ENCODE measurements around the gene SYNGR2.

The SYNGR2 gene

GRCh38 chr17:78173097-78173715 is 4.8 kb downstream of the SYNGR2 start:
- Histone ChIP-seq H3K4me3 (ENCODE audit: low read depth in 1 of 5, low read length in 5 of 5) (no peak overlapping the region), H3K9ac (ENCODE audit: low read length in 5 of 5) (no peak overlapping the region)

GRCh38 chr17:78174346-78174869 is 6.0 kb downstream of the SYNGR2 start:
- H3K27ac ChIP-seq (ENCODE audit: low read depth, low read length): peak overlapping the region; percentile 79
- H3K9me3 ChIP-seq (ENCODE audit: control insufficient read depth in 5 of 5, low read length in 5 of 5): no peaks in the 10 kb centered on the region
- peaks cover 0 to 25% (median 19%) of the 10 kb centered on the region in 5 donors for H3K36me3 ChIP-seq (ENCODE audit: control insufficient read depth in 5 of 5, insufficient read depth in 5 of 5, low read length in 5 of 5)
- peaks cover 13 to 70% (median 53%) of the 10 kb centered on the region in 5 donors for H3K4me1 ChIP-seq (ENCODE audit: control insufficient read depth in 5 of 5, insufficient read depth in 5 of 5, low read length in 5 of 5)
- no peaks in the 10 kb centered on the region for H3K27me3 ChIP-seq (ENCODE audit: control insufficient read depth in 5 of 5, insufficient read depth in 4 of 5, low read length in 5 of 5)
- H3K9ac ChIP-seq (ENCODE audit: low read length in 5 of 5): peak overlapping the region in 3 of 5 donors; percentile 42 to 68 (median 59)
- no peak overlapping the region for H3K4me3 ChIP-seq (ENCODE audit: low read depth in 1 of 5, low read length in 5 of 5)

More at GRCh38 chr17:78173097-78173715, 4.8 kb downstream of the SYNGR2 start:
- H3K4me1 ChIP-seq (ENCODE audit: control insufficient read depth in 5 of 5, insufficient read depth in 5 of 5, low read length in 5 of 5): peaks cover 13 to 77% (median 59%) of the 10 kb centered on the region in 5 donors
- no peaks in the 10 kb centered on the region for H3K9me3 ChIP-seq (ENCODE audit: control insufficient read depth in 5 of 5, low read length in 5 of 5)
- H3K27me3 ChIP-seq (ENCODE audit: control insufficient read depth in 5 of 5, insufficient read depth in 4 of 5, low read length in 5 of 5): no peaks in the 10 kb centered on the region
- peaks cover 0 to 25% (median 19%) of the 10 kb centered on the region in 5 donors for H3K36me3 ChIP-seq (ENCODE audit: control insufficient read depth in 5 of 5, insufficient read depth in 5 of 5, low read length in 5 of 5)
- H3K27ac ChIP-seq (ENCODE audit: low read depth, low read length): peak overlapping the region; percentile 79

GRCh38 chr17:78174870-78175642 is 6.7 kb downstream of the SYNGR2 start:
- Histone ChIP-seq H3K27me3 (ENCODE audit: control insufficient read depth in 5 of 5, insufficient read depth in 4 of 5, low read length in 5 of 5) (no peaks in the 10 kb centered on the region), H3K4me1 (ENCODE audit: control insufficient read depth in 5 of 5, insufficient read depth in 5 of 5, low read length in 5 of 5) (peaks cover 13 to 64% (median 47%) of the 10 kb centered on the region in 5 donors), H3K9ac (ENCODE audit: low read length in 5 of 5) (peak overlapping the region in 4 of 5 donors; percentile 6 to 68 (median 46)), H3K9me3 (ENCODE audit: control insufficient read depth in 5 of 5, low read length in 5 of 5) (no peaks in the 10 kb centered on the region), H3K27ac (ENCODE audit: low read depth, low read length) (peak overlapping the region; percentile 79), H3K36me3 (ENCODE audit: control insufficient read depth in 5 of 5, insufficient read depth in 5 of 5, low read length in 5 of 5) (peaks cover 0 to 25% (median 19%) of the 10 kb centered on the region in 5 donors), H3K4me3 (ENCODE audit: low read depth in 1 of 5, low read length in 5 of 5) (no peak overlapping the region)

- no peak overlapping the region for H3K27ac ChIP-seq (ENCODE audit: low read depth, low read length)
These were observed 7.2 kb downstream of the SYNGR2 start for GRCh38 chr17:78175643-78175981.

GRCh38 chr17:78176548-78177025 is 8.2 kb downstream of the SYNGR2 start:
- H3K27ac ChIP-seq (ENCODE audit: low read depth, low read length): no peak overlapping the region
- peak overlapping the region in 1 of 5 donors; percentile 30 for H3K9ac ChIP-seq (ENCODE audit: low read length in 5 of 5)
- peaks cover 13 to 53% (median 44%) of the 10 kb centered on the region in 5 donors for H3K4me1 ChIP-seq (ENCODE audit: control insufficient read depth in 5 of 5, insufficient read depth in 5 of 5, low read length in 5 of 5)
- peaks cover 0 to 14% (median 10%) of the 10 kb centered on the region in 5 donors for H3K36me3 ChIP-seq (ENCODE audit: control insufficient read depth in 5 of 5, insufficient read depth in 5 of 5, low read length in 5 of 5)
- no peaks in the 10 kb centered on the region for H3K9me3 ChIP-seq (ENCODE audit: control insufficient read depth in 5 of 5, low read length in 5 of 5)
- H3K4me3 ChIP-seq (ENCODE audit: low read depth in 1 of 5, low read length in 5 of 5): no peak overlapping the region
- H3K27me3 ChIP-seq (ENCODE audit: control insufficient read depth in 5 of 5, insufficient read depth in 4 of 5, low read length in 5 of 5): no peaks in the 10 kb centered on the region

More at GRCh38 chr17:78175643-78175981, 7.2 kb downstream of the SYNGR2 start:
- H3K9me3 ChIP-seq (ENCODE audit: control insufficient read depth in 5 of 5, low read length in 5 of 5): no peaks in the 10 kb centered on the region
- peaks cover 0 to 24% (median 19%) of the 10 kb centered on the region in 5 donors for H3K36me3 ChIP-seq (ENCODE audit: control insufficient read depth in 5 of 5, insufficient read depth in 5 of 5, low read length in 5 of 5)
- H3K4me3 ChIP-seq (ENCODE audit: low read depth in 1 of 5, low read length in 5 of 5): no peak overlapping the region
- H3K4me1 ChIP-seq (ENCODE audit: control insufficient read depth in 5 of 5, insufficient read depth in 5 of 5, low read length in 5 of 5): peaks cover 13 to 59% (median 44%) of the 10 kb centered on the region in 5 donors
- no peaks in the 10 kb centered on the region for H3K27me3 ChIP-seq (ENCODE audit: control insufficient read depth in 5 of 5, insufficient read depth in 4 of 5, low read length in 5 of 5)
- H3K9ac ChIP-seq (ENCODE audit: low read length in 5 of 5): no peak overlapping the region

- no peak overlapping the region for H3K9ac ChIP-seq (ENCODE audit: low read length in 5 of 5)
- H3K27ac ChIP-seq (ENCODE audit: low read depth, low read length): no peak overlapping the region
- no peaks in the 10 kb centered on the region for H3K27me3 ChIP-seq (ENCODE audit: control insufficient read depth in 5 of 5, insufficient read depth in 4 of 5, low read length in 5 of 5)
- H3K9me3 ChIP-seq (ENCODE audit: control insufficient read depth in 5 of 5, low read length in 5 of 5): no peaks in the 10 kb centered on the region
- no peaks in the 10 kb centered on the region for H3K36me3 ChIP-seq (ENCODE audit: control insufficient read depth in 5 of 5, insufficient read depth in 5 of 5, low read length in 5 of 5)
- H3K4me3 ChIP-seq (ENCODE audit: low read depth in 1 of 5, low read length in 5 of 5): no peak overlapping the region
- H3K4me1 ChIP-seq (ENCODE audit: control insufficient read depth in 5 of 5, insufficient read depth in 5 of 5, low read length in 5 of 5): peaks cover 10 to 27% (median 25%) of the 10 kb centered on the region in 5 donors
These were observed 11.0 kb downstream of the SYNGR2 start for GRCh38 chr17:78179372-78179771.

GRCh38 chr17:78180083-78180482 is 11.7 kb downstream of the SYNGR2 start:
- H3K4me3 ChIP-seq (ENCODE audit: low read depth in 1 of 5, low read length in 5 of 5): no peak overlapping the region
- no peaks in the 10 kb centered on the region for H3K36me3 ChIP-seq (ENCODE audit: control insufficient read depth in 5 of 5, insufficient read depth in 5 of 5, low read length in 5 of 5)
- no peak overlapping the region for H3K9ac ChIP-seq (ENCODE audit: low read length in 5 of 5)
- no peak overlapping the region for H3K27ac ChIP-seq (ENCODE audit: low read depth, low read length)
- H3K4me1 ChIP-seq (ENCODE audit: control insufficient read depth in 5 of 5, insufficient read depth in 5 of 5, low read length in 5 of 5): peaks cover 7 to 27% (median 21%) of the 10 kb centered on the region in 5 donors
- no peaks in the 10 kb centered on the region for H3K9me3 ChIP-seq (ENCODE audit: control insufficient read depth in 5 of 5, low read length in 5 of 5)
- H3K27me3 ChIP-seq (ENCODE audit: control insufficient read depth in 5 of 5, insufficient read depth in 4 of 5, low read length in 5 of 5): no peaks in the 10 kb centered on the region

- Histone ChIP-seq H3K4me1 (ENCODE audit: control insufficient read depth in 5 of 5, insufficient read depth in 5 of 5, low read length in 5 of 5) (peaks cover 7 to 23% (median 17%) of the 10 kb centered on the region in 5 donors), H3K27me3 (ENCODE audit: control insufficient read depth in 5 of 5, insufficient read depth in 4 of 5, low read length in 5 of 5) (no peaks in the 10 kb centered on the region), H3K27ac (ENCODE audit: low read depth, low read length) (no peak overlapping the region), H3K36me3 (ENCODE audit: control insufficient read depth in 5 of 5, insufficient read depth in 5 of 5, low read length in 5 of 5) (no peaks in the 10 kb centered on the region), H3K4me3 (ENCODE audit: low read depth in 1 of 5, low read length in 5 of 5) (no peak overlapping the region), H3K9me3 (ENCODE audit: control insufficient read depth in 5 of 5, low read length in 5 of 5) (no peaks in the 10 kb centered on the region), H3K9ac (ENCODE audit: low read length in 5 of 5) (no peak overlapping the region)
These were observed 12.1 kb downstream of the SYNGR2 start for GRCh38 chr17:78180508-78180907.

GRCh38 chr17:78182504-78182903 is 14.1 kb downstream of the SYNGR2 start:
- H3K27ac ChIP-seq (ENCODE audit: low read depth, low read length): no peak overlapping the region
- H3K27me3 ChIP-seq (ENCODE audit: control insufficient read depth in 5 of 5, insufficient read depth in 4 of 5, low read length in 5 of 5): no peaks in the 10 kb centered on the region
- no peak overlapping the region for H3K4me3 ChIP-seq (ENCODE audit: low read depth in 1 of 5, low read length in 5 of 5)
- no peaks in the 10 kb centered on the region for H3K36me3 ChIP-seq (ENCODE audit: control insufficient read depth in 5 of 5, insufficient read depth in 5 of 5, low read length in 5 of 5)
- no peaks in the 10 kb centered on the region for H3K9me3 ChIP-seq (ENCODE audit: control insufficient read depth in 5 of 5, low read length in 5 of 5)
- peaks cover 0 to 19% (median 13%) of the 10 kb centered on the region in 5 donors for H3K4me1 ChIP-seq (ENCODE audit: control insufficient read depth in 5 of 5, insufficient read depth in 5 of 5, low read length in 5 of 5)
- H3K9ac ChIP-seq (ENCODE audit: low read length in 5 of 5): no peak overlapping the region

- H3K36me3 ChIP-seq (ENCODE audit: control insufficient read depth in 5 of 5, insufficient read depth in 5 of 5, low read length in 5 of 5): no peaks in the 10 kb centered on the region
- no peaks in the 10 kb centered on the region for H3K27me3 ChIP-seq (ENCODE audit: control insufficient read depth in 5 of 5, insufficient read depth in 4 of 5, low read length in 5 of 5)
- no peak overlapping the region for H3K27ac ChIP-seq (ENCODE audit: low read depth, low read length)
- peaks cover 0 to 26% (median 21%) of the 10 kb centered on the region in 5 donors for H3K4me1 ChIP-seq (ENCODE audit: control insufficient read depth in 5 of 5, insufficient read depth in 5 of 5, low read length in 5 of 5)
- H3K9ac ChIP-seq (ENCODE audit: low read length in 5 of 5): no peak overlapping the region
- H3K9me3 ChIP-seq (ENCODE audit: control insufficient read depth in 5 of 5, low read length in 5 of 5): no peaks in the 10 kb centered on the region
- H3K4me3 ChIP-seq (ENCODE audit: low read depth in 1 of 5, low read length in 5 of 5): no peak overlapping the region
These were observed 15.5 kb downstream of the SYNGR2 start for GRCh38 chr17:78183916-78184315.

All from subcutaneous abdominal adipose tissue (tissue), 5 donors.